Activated CD8-positive, alpha-beta memory T cell treated with anti-CD3 and anti-CD28 coated beads, Interleukin-2, amount 50 U/mL, for 1 hour (primary cell): ENCODE results near the gene PCDHA1.
"Not testable (repeated sequence)": the region's sequence is repeated elsewhere in the genome, so short reads cannot be mapped to it uniquely, and the experiment has no call there.

Source experiments
- DNase-seq: peaks from one replicate; pipeline ENCODE4 v3.0.0-alpha.2; 2020; ENCODE audit errors: extremely low read depth

PCDHA1 gene

GRCh38 chr5:140785905-140786686 lies at the start of gene PCDHA1:
Gene PCDHA1 (plus strand): TSS chr5:140786140.
- DNase-seq, result no peak

GRCh38 chr5:140737486-140737885 lies 48.5 kb upstream of the PCDHA1 start:
- no peak for DNase-seq

- no peak for DNase-seq
These were observed 44.0 kb upstream of the PCDHA1 start for GRCh38 chr5:140741967-140742366.

- DNase-seq, result no peak
These were observed 32.4 kb upstream of the PCDHA1 start for GRCh38 chr5:140753561-140753960.

- DNase-seq, result no peak
These were observed 21.6 kb upstream of the PCDHA1 start for GRCh38 chr5:140764177-140764973.

- DNase-seq, result no peak
These were observed 18.5 kb upstream of the PCDHA1 start for GRCh38 chr5:140767444-140767843.

GRCh38 chr5:140780512-140780911 lies 5.4 kb upstream of the PCDHA1 start:
- DNase-seq, result no peak

- not testable (repeated sequence) for DNase-seq
These were observed 1.5 kb downstream of the PCDHA1 start for GRCh38 chr5:140787422-140787821.

- not testable (repeated sequence) for DNase-seq
These were observed 2.0 kb downstream of the PCDHA1 start for GRCh38 chr5:140787849-140788504.

GRCh38 chr5:140791089-140791488 lies 5.1 kb downstream of the PCDHA1 start:
- DNase-seq, result no peak

- no peak for DNase-seq
These were observed 8.8 kb downstream of the PCDHA1 start, which contains the start of gene PCDHA2 for GRCh38 chr5:140794595-140795258. Gene PCDHA2 (plus strand): TSS chr5:140794852.

GRCh38 chr5:140795259-140795641 lies 9.3 kb downstream of the PCDHA1 start:
- DNase-seq, result no peak

- not testable (repeated sequence) for DNase-seq
These were observed 10.3 kb downstream of the PCDHA1 start for GRCh38 chr5:140796072-140796717.

GRCh38 chr5:140796718-140797095 lies 10.8 kb downstream of the PCDHA1 start:
- no peak for DNase-seq

GRCh38 chr5:140800816-140801493 lies 15.0 kb downstream of the PCDHA1 start, which contains the start of gene PCDHA3:
Gene PCDHA3 (plus strand): TSS chr5:140801057.
- no peak for DNase-seq

GRCh38 chr5:140801494-140801841 lies 15.5 kb downstream of the PCDHA1 start:
- DNase-seq, result no peak

GRCh38 chr5:140802381-140802780 lies 16.4 kb downstream of the PCDHA1 start:
- not testable (repeated sequence) for DNase-seq

GRCh38 chr5:140802781-140803271 lies 16.9 kb downstream of the PCDHA1 start:
- DNase-seq, result no peak

GRCh38 chr5:140806834-140807775 lies 21.2 kb downstream of the PCDHA1 start, which contains the start of gene PCDHA4:
Gene PCDHA4 (plus strand): TSS chr5:140807068.
- DNase-seq, result no peak
